HEK293T (cell line): ENCODE data around the gene NSFL1C.

Experiments used
- ARNT ChIP-seq: fragments of 450-650 bp; IDR thresholded peaks from 2 replicates; pipeline ENCODE4 v1.6.1; 2017; ENCODE audit warnings: mild to moderate bottlenecking
- CTBP1 ChIP-seq: fragments of 450-650 bp; IDR thresholded peaks from 2 replicates; pipeline ENCODE4 v1.6.1; 2016; ENCODE audit warnings: borderline replicate concordance
- ELF4 ChIP-seq: fragments of 450-650 bp; IDR thresholded peaks from 2 replicates; pipeline ENCODE4 v1.6.1; 2017; ENCODE audit warnings: antibody characterized with exemption
- FOXM1 ChIP-seq: fragments of 450-650 bp; IDR thresholded peaks from 2 replicates; pipeline ENCODE4 v1.6.1; 2017; ENCODE audit warnings: mild to moderate bottlenecking, borderline replicate concordance
- HDGF ChIP-seq: fragments of 450-650 bp; IDR thresholded peaks from 2 replicates; pipeline ENCODE4 v1.6.1; 2017; ENCODE audit warnings: antibody characterized with exemption, borderline replicate concordance
- NFRKB ChIP-seq: fragments of 450-650 bp; IDR thresholded peaks from 2 replicates; pipeline ENCODE4 v1.6.1; 2016; ENCODE audit warnings: mild to moderate bottlenecking, moderate library complexity
- SP1 ChIP-seq: fragments of 450-650 bp; IDR thresholded peaks from 2 replicates; pipeline ENCODE4 v1.6.1; 2017
- TARDBP ChIP-seq: fragments of 450-650 bp; IDR thresholded peaks from 2 replicates; pipeline ENCODE4 v1.6.1; 2016

- TF ChIP-seq NFRKB (no peak), ARNT (no peak), SP1 (no peak), FOXM1 (no peak), HDGF (no peak), TARDBP (no peak), ELF4 (no peak), CTBP1 (no peak)
Observed at GRCh38 chr20:1424336-1424735, 42.3 kb downstream of the NSFL1C start.
